Skin epidermis (tissue), 12 donors: Measurements from ENCODE around the gene PTGIR.

Source experiments
- H3K27ac ChIP-seq, 21 experiments: fragments of 200-600 bp; sonication (generic) in 11 of 21; one replicate each; pipeline ENCODE4 v1.5.0; 2020; ENCODE audit warnings: mild to moderate bottlenecking in 3 of 21, inconsistent platforms in 2 of 21, moderate library complexity in 2 of 21
- H3K4me3 ChIP-seq, 7 experiments: fragments of 200-600 bp; sonication (generic) in 2 of 7; one replicate each; pipeline ENCODE4 v1.5.0; 2020; ENCODE audit warnings: inconsistent platforms in 2 of 7, mild to moderate bottlenecking in 2 of 7, moderate library complexity in 1 of 7

The PTGIR gene

GRCh38 chr19:46573679-46574498 is 51.0 kb downstream of the PTGIR start:
- H3K4me3 ChIP-seq: no peak overlapping the region
- H3K27ac ChIP-seq: no peak overlapping the region

- H3K27ac ChIP-seq: no peak overlapping the region
- H3K4me3 ChIP-seq: no peak overlapping the region
These were observed 53.4 kb downstream of the PTGIR start for GRCh38 chr19:46571495-46571894.
